ENCODE results near the gene BABAM2.

- no peak for TF ChIP-seq CTCF (IDR thresholded peaks at IDR 0.05; ENCODE audit: low read depth, low read length)
- TF ChIP-seq POLR2A (IDR thresholded peaks at IDR 0.05; ENCODE audit: extremely low read depth, insufficient read length), result no peak
- no peak for TF ChIP-seq MYC (IDR thresholded peaks at IDR 0.05; ENCODE audit: low read depth, low read length)
Observed at GRCh38 chr2:28279371-28279770, 388.8 kb downstream of the BABAM2 start.
